ENCODE results near the gene ANKDD1B.

The ANKDD1B gene

GRCh38 chr5:75622564-75622963 is 11.3 kb downstream of the ANKDD1B start:
- Histone ChIP-seq H2AFZ (ENCODE audit: low read length) (no peak overlapping the region), H3K4me3 (ENCODE audit: low read length) (no peak overlapping the region), H3F3A (ENCODE audit: insufficient read depth, low read length) (no peaks in the 10 kb centered on the region), H3K36me3 (replicated peaks; ENCODE audit: insufficient read depth, low read length) (no peaks in the 10 kb centered on the region), H3K27me3 (replicated peaks; ENCODE audit: insufficient read depth, low read length) (no peaks in the 10 kb centered on the region), H3K4me2 (ENCODE audit: low read depth, low read length) (no peak overlapping the region), H3K9ac (ENCODE audit: low read length) (no peak overlapping the region), H3K27ac (ENCODE audit: low read length) (no peak overlapping the region), H3K9me3 (replicated peaks; ENCODE audit: insufficient read depth, low read length) (no peaks in the 10 kb centered on the region), H4K20me1 (ENCODE audit: insufficient read depth, low read length) (no peaks in the 10 kb centered on the region), H3K4me1 (ENCODE audit: low read length) (no peaks in the 10 kb centered on the region), H3K79me2 (ENCODE audit: low read length) (no peaks in the 10 kb centered on the region), H3K9me2 (replicated peaks; ENCODE audit: insufficient read depth, low read length) (no peaks in the 10 kb centered on the region)
- DNase-seq: no peak
- no peak for TF ChIP-seq CTCF (IDR thresholded peaks at IDR 0.05; ENCODE audit: low read length)
- no peak for TF ChIP-seq EZH2phosphoT487 (IDR thresholded peaks at IDR 0.05; ENCODE audit: low read length)
- TF ChIP-seq EZH2 (optimal IDR thresholded peaks at IDR 0.05; ENCODE audit: low read depth, low read length): no peak

GRCh38 chr5:75623846-75624245 is 12.6 kb downstream of the ANKDD1B start:
- Histone ChIP-seq H3K79me2 (ENCODE audit: low read length) (no peaks in the 10 kb centered on the region), H3F3A (ENCODE audit: insufficient read depth, low read length) (no peaks in the 10 kb centered on the region), H4K20me1 (ENCODE audit: insufficient read depth, low read length) (no peaks in the 10 kb centered on the region), H3K9me2 (replicated peaks; ENCODE audit: insufficient read depth, low read length) (no peaks in the 10 kb centered on the region), H3K9ac (ENCODE audit: low read length) (no peak overlapping the region), H3K27ac (ENCODE audit: low read length) (no peak overlapping the region), H3K4me2 (ENCODE audit: low read depth, low read length) (no peak overlapping the region), H3K36me3 (replicated peaks; ENCODE audit: insufficient read depth, low read length) (no peaks in the 10 kb centered on the region), H3K9me3 (replicated peaks; ENCODE audit: insufficient read depth, low read length) (no peaks in the 10 kb centered on the region), H2AFZ (ENCODE audit: low read length) (no peak overlapping the region), H3K4me3 (ENCODE audit: low read length) (no peak overlapping the region), H3K27me3 (replicated peaks; ENCODE audit: insufficient read depth, low read length) (no peaks in the 10 kb centered on the region), H3K4me1 (ENCODE audit: low read length) (no peaks in the 10 kb centered on the region)
- no peak for DNase-seq
- TF ChIP-seq EZH2phosphoT487 (IDR thresholded peaks at IDR 0.05; ENCODE audit: low read length): no peak
- TF ChIP-seq EZH2 (optimal IDR thresholded peaks at IDR 0.05; ENCODE audit: low read depth, low read length): no peak
- TF ChIP-seq CTCF (IDR thresholded peaks at IDR 0.05; ENCODE audit: low read length): no peak

DNA sequence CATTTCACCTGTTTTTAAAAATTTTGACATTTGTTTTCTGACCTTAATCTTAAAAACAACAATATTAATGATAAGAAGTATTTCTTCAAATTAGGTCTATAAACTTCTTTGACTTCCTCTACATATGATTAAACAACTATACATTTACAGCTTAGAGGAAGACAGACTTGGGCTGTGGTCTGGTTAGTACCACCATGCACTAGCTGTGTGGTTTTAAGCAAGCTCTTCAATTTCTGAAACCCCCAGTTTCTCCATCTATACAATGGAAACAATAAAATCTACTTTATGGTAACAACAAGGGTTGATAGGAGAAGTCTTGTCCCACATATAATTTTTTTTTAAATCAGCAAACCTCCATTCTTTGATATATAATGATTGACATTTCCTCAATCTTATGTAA is 15.7 kb downstream of the ANKDD1B start:
- H4K20me1 ChIP-seq (ENCODE audit: insufficient read depth, low read length): no peaks in the 10 kb centered on the region
- TF ChIP-seq CTCF (IDR thresholded peaks at IDR 0.05; ENCODE audit: low read length) (no peak), EZH2 (optimal IDR thresholded peaks at IDR 0.05; ENCODE audit: low read depth, low read length) (no peak), EZH2phosphoT487 (IDR thresholded peaks at IDR 0.05; ENCODE audit: low read length) (no peak)
- no peaks in the 10 kb centered on the region for H3K9me2 ChIP-seq (replicated peaks; ENCODE audit: insufficient read depth, low read length)
- no peak overlapping the region for H3K4me2 ChIP-seq (ENCODE audit: low read depth, low read length)
- no peak overlapping the region for H3K9ac ChIP-seq (ENCODE audit: low read length)
- no peak overlapping the region for H3K4me3 ChIP-seq (ENCODE audit: low read length)
- H3F3A ChIP-seq (ENCODE audit: insufficient read depth, low read length): no peaks in the 10 kb centered on the region
- no peak overlapping the region for H2AFZ ChIP-seq (ENCODE audit: low read length)
- DNase-seq: no peak
- H3K4me1 ChIP-seq (ENCODE audit: low read length): no peaks in the 10 kb centered on the region
- H3K79me2 ChIP-seq (ENCODE audit: low read length): no peaks in the 10 kb centered on the region
- no peaks in the 10 kb centered on the region for H3K36me3 ChIP-seq (replicated peaks; ENCODE audit: insufficient read depth, low read length)
- H3K27ac ChIP-seq (ENCODE audit: low read length): no peak overlapping the region
- H3K9me3 ChIP-seq (replicated peaks; ENCODE audit: insufficient read depth, low read length): no peaks in the 10 kb centered on the region
- no peaks in the 10 kb centered on the region for H3K27me3 ChIP-seq (replicated peaks; ENCODE audit: insufficient read depth, low read length)

Measured in MM.1S (cell line).